GM19324 (cell line): Measurements from ENCODE around the gene TUBA4B.
"Not testable (repeated sequence)": the region's sequence is repeated elsewhere in the genome, so short reads cannot be mapped to it uniquely, and the experiment has no call there.

ENCODE experiments used
- ATAC-seq: cut with Tn5 transposase; IDR thresholded peaks from one replicate; pipeline ENCODE4 v1.9.1; 2021; ENCODE audit warnings: mild to moderate bottlenecking, moderate library complexity; ENCODE audit not compliant: unreplicated experiment, low FRiP score

TUBA4B gene

GRCh38 chr2:219272356-219272755 is 19.3 kb downstream of the TUBA4B start:
- no peak for ATAC-seq

GRCh38 chr2:219272995-219273394 is 20.0 kb downstream of the TUBA4B start:
- ATAC-seq = no peak

GRCh38 chr2:219273937-219274336 is 20.9 kb downstream of the TUBA4B start:
- no peak for ATAC-seq

- ATAC-seq = no peak
Observed at GRCh38 chr2:219274361-219274921, 21.4 kb downstream of the TUBA4B start.

GRCh38 chr2:219277703-219278654 is 24.9 kb downstream of the TUBA4B start:
- ATAC-seq = no peak

- ATAC-seq = no peak
Observed at GRCh38 chr2:219278655-219279150, 25.7 kb downstream of the TUBA4B start.

GRCh38 chr2:219279151-219279915 is 26.3 kb downstream of the TUBA4B start, which contains the start of gene DNAJB2:
TSS of gene DNAJB2 (plus strand) at chr2:219279366. CDS start at chr2:219279834, 468 bp downstream.
- peak; percentile 90 for ATAC-seq

- ATAC-seq = no peak
Observed at GRCh38 chr2:219279916-219280516, 27.0 kb downstream of the TUBA4B start.

- no peak for ATAC-seq
Observed at GRCh38 chr2:219280651-219281050, 27.6 kb downstream of the TUBA4B start.

- ATAC-seq = no peak
Observed at GRCh38 chr2:219281588-219281987, 28.5 kb downstream of the TUBA4B start.

GRCh38 chr2:219282375-219282774 is 29.3 kb downstream of the TUBA4B start:
- no peak for ATAC-seq

- no peak for ATAC-seq
Observed at GRCh38 chr2:219282943-219283581, 30.0 kb downstream of the TUBA4B start.

- ATAC-seq = no peak
Observed at GRCh38 chr2:219284501-219285372, 31.7 kb downstream of the TUBA4B start.

GRCh38 chr2:219285373-219285735 is 32.3 kb downstream of the TUBA4B start:
- ATAC-seq = no peak

- ATAC-seq = no peak
Observed at GRCh38 chr2:219285894-219286425, 32.9 kb downstream of the TUBA4B start.

GRCh38 chr2:219286436-219287115 is 33.5 kb downstream of the TUBA4B start:
- ATAC-seq = no peak

GRCh38 chr2:219287116-219287440 is 34.0 kb downstream of the TUBA4B start:
- not testable (repeated sequence) for ATAC-seq

- no peak for ATAC-seq
Observed at GRCh38 chr2:219287580-219288265, 34.7 kb downstream of the TUBA4B start.
